SU-DHL-6 (cell line): ENCODE measurements around the gene AIMP1.

ENCODE experiments used
- EZH2phosphoT487 ChIP-seq: fragments of 200-600 bp; sonication (generic), shearing (Covaris generic); conservative IDR thresholded peaks from 2 replicates; pipeline ENCODE4 v1.6.1; 2018; ENCODE audit warnings: mild to moderate bottlenecking, antibody characterized with exemption, low read length, moderate library complexity, mixed read lengths
- TF ChIP-seq, protein P1 (sequence below): fragments of 200-600 bp; sonication (generic); IDR thresholded peaks from one replicate; pipeline ENCODE4 v1.5.1; 2017; ENCODE audit warnings: antibody characterized with exemption, mild to moderate bottlenecking, low read length, moderate library complexity; ENCODE audit not compliant: insufficient read depth, poor library complexity, severe bottlenecking

GRCh38 chr4:106284227-106284626 lies 32.1 kb upstream of the AIMP1 start:
- no peak for TF ChIP-seq EZH2phosphoT487
- TF ChIP-seq, protein P1, sequence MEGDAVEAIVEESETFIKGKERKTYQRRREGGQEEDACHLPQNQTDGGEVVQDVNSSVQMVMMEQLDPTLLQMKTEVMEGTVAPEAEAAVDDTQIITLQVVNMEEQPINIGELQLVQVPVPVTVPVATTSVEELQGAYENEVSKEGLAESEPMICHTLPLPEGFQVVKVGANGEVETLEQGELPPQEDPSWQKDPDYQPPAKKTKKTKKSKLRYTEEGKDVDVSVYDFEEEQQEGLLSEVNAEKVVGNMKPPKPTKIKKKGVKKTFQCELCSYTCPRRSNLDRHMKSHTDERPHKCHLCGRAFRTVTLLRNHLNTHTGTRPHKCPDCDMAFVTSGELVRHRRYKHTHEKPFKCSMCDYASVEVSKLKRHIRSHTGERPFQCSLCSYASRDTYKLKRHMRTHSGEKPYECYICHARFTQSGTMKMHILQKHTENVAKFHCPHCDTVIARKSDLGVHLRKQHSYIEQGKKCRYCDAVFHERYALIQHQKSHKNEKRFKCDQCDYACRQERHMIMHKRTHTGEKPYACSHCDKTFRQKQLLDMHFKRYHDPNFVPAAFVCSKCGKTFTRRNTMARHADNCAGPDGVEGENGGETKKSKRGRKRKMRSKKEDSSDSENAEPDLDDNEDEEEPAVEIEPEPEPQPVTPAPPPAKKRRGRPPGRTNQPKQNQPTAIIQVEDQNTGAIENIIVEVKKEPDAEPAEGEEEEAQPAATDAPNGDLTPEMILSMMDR: no peak
